AG09309 (cell line): Measurements from ENCODE around the gene NOL4L.

Source experiments
- DNase-seq: peaks from one replicate; pipeline ENCODE4 v3.0.0-alpha.2; 2010; ENCODE audit warnings: low read depth
- H3K4me3 ChIP-seq: 2 replicates; pipeline ENCODE4 v1.5.1; 2011; ENCODE audit warnings: mild to moderate bottlenecking, low read depth, low read length, moderate library complexity; ENCODE audit not compliant: control insufficient read depth
- CTCF ChIP-seq: IDR thresholded peaks from 2 replicates; pipeline ENCODE4 v1.5.1; 2011; ENCODE audit warnings: mild to moderate bottlenecking, low read depth, low read length, inconsistent platforms; ENCODE audit not compliant: insufficient read depth, control insufficient read depth; ENCODE audit errors: missing control alignments

Gene NOL4L

DNA sequence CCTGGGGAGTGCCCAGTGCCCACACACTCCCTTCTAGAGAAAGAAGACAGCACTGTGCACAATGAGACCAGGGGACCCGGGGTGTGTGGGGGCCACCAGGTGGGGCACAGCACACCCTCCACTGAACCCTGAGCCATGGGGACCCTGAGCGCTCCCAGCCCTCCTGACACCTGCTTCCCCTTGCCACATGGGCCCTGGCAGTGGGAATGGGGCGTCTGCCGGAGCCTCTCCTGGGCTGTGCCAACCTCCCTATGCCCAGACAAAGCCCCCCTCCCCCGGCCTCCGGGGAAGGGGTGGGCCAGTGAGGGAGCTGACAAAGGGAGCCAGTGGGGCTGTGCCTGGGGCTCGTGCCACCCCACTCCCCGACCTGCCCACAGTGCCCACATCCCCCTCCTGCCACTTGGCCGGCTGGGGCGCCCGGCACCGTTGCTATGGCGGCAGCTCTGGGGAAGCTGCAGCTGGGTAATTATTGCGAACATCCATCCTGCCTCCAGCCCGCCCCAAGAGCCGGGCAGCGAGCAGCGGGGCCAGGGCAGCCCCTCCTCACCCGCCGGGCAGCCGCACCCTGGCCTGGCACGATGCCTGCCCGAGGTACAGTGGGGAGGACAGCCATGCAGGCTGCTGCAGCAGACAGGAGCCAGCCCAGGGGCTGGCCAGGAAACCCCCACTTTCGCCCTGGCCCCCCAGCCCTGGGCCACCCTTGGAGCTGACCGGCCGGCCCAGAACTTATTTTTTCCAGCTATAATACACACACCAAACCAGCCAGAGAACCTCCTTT is 41.9 kb upstream of the NOL4L start:
- no peak for DNase-seq
- no peak overlapping the region for H3K4me3 ChIP-seq
- no peak for TF ChIP-seq CTCF

GRCh38 chr20:32626407-32626806 is 41.3 kb upstream of the NOL4L start:
- H3K4me3 ChIP-seq, result no peak overlapping the region
- no peak for DNase-seq
- no peak for TF ChIP-seq CTCF

DNA sequence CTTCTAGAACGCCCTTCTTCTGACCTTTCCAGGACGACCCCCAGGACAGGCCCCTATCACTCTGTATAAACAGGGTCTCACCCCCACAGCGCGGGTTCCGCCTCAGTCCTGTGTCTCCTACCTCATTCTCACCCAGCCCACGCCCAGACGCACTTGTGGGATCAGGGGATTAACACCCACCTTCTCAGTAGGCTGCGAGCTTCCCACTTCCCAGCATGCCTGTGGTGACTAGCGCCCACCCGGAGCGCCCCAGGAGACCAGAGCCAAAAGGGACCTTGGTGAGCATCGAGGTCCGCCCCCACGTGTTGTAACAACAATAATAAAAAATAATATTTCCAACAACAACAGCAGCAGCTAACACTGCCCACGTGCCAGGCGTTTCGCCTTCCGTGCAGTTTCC is 40.9 kb upstream of the NOL4L start:
- no peak for DNase-seq
- H3K4me3 ChIP-seq, result no peak overlapping the region
- no peak for TF ChIP-seq CTCF

DNA sequence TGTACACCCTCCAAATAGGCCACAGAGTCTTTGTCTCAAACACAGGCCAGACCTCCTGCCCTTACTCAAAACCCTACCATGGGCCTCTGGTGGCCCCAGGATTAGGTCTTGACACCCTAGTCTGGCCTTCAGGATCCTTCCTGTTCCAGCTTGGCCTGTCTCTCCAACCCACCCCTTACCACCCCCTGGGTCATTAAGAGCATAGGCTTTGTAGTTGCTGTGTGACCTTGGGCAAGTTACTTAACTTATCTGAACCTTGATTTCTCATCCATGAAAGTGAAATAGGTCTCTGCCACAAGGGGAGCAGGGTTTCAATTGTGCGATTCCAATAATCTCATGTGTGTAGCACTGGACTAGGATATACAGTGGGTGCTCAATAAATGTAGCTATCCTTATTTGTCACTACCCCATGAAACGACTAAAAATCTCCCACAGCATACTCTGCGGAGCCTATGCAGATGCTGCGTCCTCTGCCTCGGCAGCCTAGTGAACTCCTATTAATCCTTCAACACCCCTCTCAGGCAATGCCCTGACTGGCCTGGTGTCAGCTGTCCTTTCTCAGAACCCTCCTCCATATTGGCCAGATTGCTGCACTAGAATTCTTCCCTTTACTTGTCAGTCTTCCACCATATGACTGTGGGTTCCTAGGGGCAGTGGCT is 39.7 kb upstream of the NOL4L start:
- no peak overlapping the region for H3K4me3 ChIP-seq
- no peak for TF ChIP-seq CTCF
- DNase-seq, result no peak

GRCh38 chr20:32623667-32624157 is 38.6 kb upstream of the NOL4L start:
- TF ChIP-seq CTCF, result no peak
- no peak overlapping the region for H3K4me3 ChIP-seq
- no peak for DNase-seq

- no peak for DNase-seq
- H3K4me3 ChIP-seq, result no peak overlapping the region
- no peak for TF ChIP-seq CTCF
Observed at GRCh38 chr20:32622585-32623468, 37.7 kb upstream of the NOL4L start.
